Measurements from ENCODE around the gene ACTR2.
"Not testable (repeated sequence)": the region's sequence is repeated elsewhere in the genome, so short reads cannot be mapped to it uniquely, and the experiment has no call there.

ACTR2 gene

GRCh38 chr2:65240657-65241056 lies 13.0 kb downstream of the ACTR2 start:
- TF ChIP-seq POLR2AphosphoS5 (IDR thresholded peaks at IDR 0.05; ENCODE audit: low read depth): no peak
- TF ChIP-seq SPI1 (IDR thresholded peaks at IDR 0.05; ENCODE audit: borderline replicate concordance, low read depth): no peak
- no peak for TF ChIP-seq CTCF (IDR thresholded peaks at IDR 0.05; ENCODE audit: insufficient read depth, low read length)
- TF ChIP-seq REST (IDR thresholded peaks at IDR 0.05; ENCODE audit: insufficient replicate concordance, low read depth): no peak
- no peak for TF ChIP-seq GABPA (IDR thresholded peaks at IDR 0.05; ENCODE audit: low read depth)
- DNase-seq (ENCODE audit: low read depth in 1 of 2, low spot score in 1 of 2): no peak
- Histone ChIP-seq H3K27me3 (ENCODE audit: insufficient read depth, poor library complexity, severe bottlenecking) (no peaks in the 10 kb centered on the region), H3K4me3 (replicated peaks; ENCODE audit: insufficient read depth, low read length) (no peak overlapping the region), H3K27ac (replicated peaks) (no peak overlapping the region)

- H3K27ac ChIP-seq (replicated peaks); H3K4me3 ChIP-seq (replicated peaks; ENCODE audit: insufficient read depth, low read length); DNase-seq (ENCODE audit: low read depth in 1 of 2, low spot score in 1 of 2); H3K27me3 ChIP-seq (ENCODE audit: insufficient read depth, poor library complexity, severe bottlenecking): not testable (repeated sequence)
Observed at GRCh38 chr2:65244452-65244851, 16.8 kb downstream of the ACTR2 start.

GRCh38 chr2:65252640-65253039 lies 25.0 kb downstream of the ACTR2 start:
- no peak for TF ChIP-seq SPI1 (IDR thresholded peaks at IDR 0.05; ENCODE audit: borderline replicate concordance, low read depth)
- TF ChIP-seq POLR2AphosphoS5 (IDR thresholded peaks at IDR 0.05; ENCODE audit: low read depth): no peak
- no peak for TF ChIP-seq CTCF (IDR thresholded peaks at IDR 0.05; ENCODE audit: insufficient read depth, low read length)
- no peak for TF ChIP-seq GABPA (IDR thresholded peaks at IDR 0.05; ENCODE audit: low read depth)
- no peak for TF ChIP-seq REST (IDR thresholded peaks at IDR 0.05; ENCODE audit: insufficient replicate concordance, low read depth)
- no peak overlapping the region for H3K4me3 ChIP-seq (replicated peaks; ENCODE audit: insufficient read depth, low read length)
- H3K27me3 ChIP-seq (ENCODE audit: insufficient read depth, poor library complexity, severe bottlenecking): no peaks in the 10 kb centered on the region
- no peak for DNase-seq (ENCODE audit: low read depth in 1 of 2, low spot score in 1 of 2)
- no peak overlapping the region for H3K27ac ChIP-seq (replicated peaks)

GRCh38 chr2:65255356-65255755 lies 27.7 kb downstream of the ACTR2 start:
- no peak for DNase-seq (ENCODE audit: low read depth in 1 of 2, low spot score in 1 of 2)
- H3K27me3 ChIP-seq (ENCODE audit: insufficient read depth, poor library complexity, severe bottlenecking): no peaks in the 10 kb centered on the region
- H3K4me3 ChIP-seq (replicated peaks; ENCODE audit: insufficient read depth, low read length): no peak overlapping the region
- H3K27ac ChIP-seq (replicated peaks): 0 out of 2 replicates have a peak overlapping the region, but pooled peaks have one; percentile 18
- TF ChIP-seq SPI1 (IDR thresholded peaks at IDR 0.05; ENCODE audit: borderline replicate concordance, low read depth) (no peak), POLR2AphosphoS5 (IDR thresholded peaks at IDR 0.05; ENCODE audit: low read depth) (no peak), REST (IDR thresholded peaks at IDR 0.05; ENCODE audit: insufficient replicate concordance, low read depth) (no peak), CTCF (IDR thresholded peaks at IDR 0.05; ENCODE audit: insufficient read depth, low read length) (no peak), GABPA (IDR thresholded peaks at IDR 0.05; ENCODE audit: low read depth) (no peak)
